ENCODE measurements around the gene CD151.
A peak's percentile ranks its signal among the peaks of the same experiment; 100 is the strongest.

GRCh38 chr11:788953-789940 lies 43.5 kb upstream of the CD151 start:
- TF ChIP-seq POLR2AphosphoS5 (IDR thresholded peaks at IDR 0.05; ENCODE audit: low read depth, low read length) (no peak), POLR2A (IDR thresholded peaks at IDR 0.05; ENCODE audit: low read depth, low read length) (0 out of 2 replicates have a peak, but pooled peaks have one; percentile 11)
